ENCODE data around the gene TRRAP. TPM values are rescaled to one million over a fixed set of nuclear protein-coding genes. Genes with fewer than 3 reads are reported as not detected.

Gene TRRAP
- total and polyA plus RNA-seq, 2 of the 8 experiments (the other 6 are each of a cell fraction or from before 2014, with no cell fraction given) = 21.7 to 48.6 TPM

GRCh38 chr7:98985945-98986344 lies 107.6 kb downstream of the TRRAP start (continued):
- no peak for TF ChIP-seq RNF2 (IDR thresholded peaks at IDR 0.05; ENCODE audit: borderline replicate concordance, low read depth, low read length, missing control alignments, poor library complexity, severe bottlenecking)

All from H1 (cell line).